Left ventricle myocardium superior (tissue), 1 donor: ENCODE results near the gene CACNG1. TPM values are rescaled to one million over a fixed set of nuclear protein-coding genes. Genes with fewer than 3 reads are reported as not detected.

Source experiments
- ATAC-seq: fragments of 200-7000 bp; cut with Tn5 transposase; one replicate; pipeline ENCODE4 v1.9.1; 2020; ENCODE audit warnings: mild to moderate bottlenecking, moderate library complexity
- DNase-seq: peaks from one replicate; pipeline ENCODE4 v3.0.0-alpha.2; 2020
- intact Hi-C: fragments of 100-400 bp; cut with micrococcal nuclease; formaldehyde crosslinking; loops from one replicate; pipeline ENCODE4 v1.11.0; 2022
- long read RNA-seq: library from polyadenylated mRNA; unstranded; transcript quantifications from one replicate; pipeline ENCODE4 v2.0.0, GENCODE V29; 2021
- total RNA-seq: library from RNA; stranded (reverse); fragmentation: NEBNext Ultra II Directional; extraction: Animal tissue kit (Norgen Biotek cat#: 25700); gene quantifications from one replicate; pipeline ENCODE4 v1.2.1, GENCODE V29; 2021
- donor health status: DM: no; HTN: yes; CAD: no; lungs with severe emphysema.

Gene CACNG1
- not detected for total RNA-seq
- long read RNA-seq: 0 reads

- ATAC-seq: no peak
- DNase-seq: no peak
- intact Hi-C loops: no loop called here
Observed at GRCh38 chr17:67044016-67044772, at the start of gene CACNG1. CACNG1 (plus strand) TSS chr17:67044554; CDS start chr17:67044661, 107 bp downstream.

GRCh38 chr17:66994930-66995535, 49.3 kb upstream of the CACNG1 start:
- ATAC-seq: no peak
- intact Hi-C loops: no loop called here
- DNase-seq: no peak

GRCh38 chr17:66995944-66996343, 48.4 kb upstream of the CACNG1 start:
- no peak for DNase-seq
- no peak for ATAC-seq
- intact Hi-C loops: no loop called here

GRCh38 chr17:66996926-66997325, 47.4 kb upstream of the CACNG1 start:
- ATAC-seq (no peak), DNase-seq (no peak)
- intact Hi-C loops: no loop called here

- no peak for DNase-seq
- intact Hi-C loops: no loop called here
- no peak for ATAC-seq
Observed at GRCh38 chr17:67003231-67003630, 41.1 kb upstream of the CACNG1 start.

GRCh38 chr17:67004181-67004580, 40.2 kb upstream of the CACNG1 start:
- intact Hi-C loops: no loop called here
- ATAC-seq: no peak
- no peak for DNase-seq

GRCh38 chr17:67007266-67007665, 37.1 kb upstream of the CACNG1 start:
- DNase-seq (no peak), ATAC-seq (no peak)
- intact Hi-C loops: no loop called here

GRCh38 chr17:67008101-67008500, 36.3 kb upstream of the CACNG1 start:
- ATAC-seq: no peak
- DNase-seq: no peak
- intact Hi-C loops: no loop called here

- ATAC-seq: no peak
- intact Hi-C loops: no loop called here
- DNase-seq: no peak
Observed at GRCh38 chr17:67011527-67012175, 32.7 kb upstream of the CACNG1 start.

- no peak for DNase-seq
Observed at GRCh38 chr17:67013891-67014290, 30.5 kb upstream of the CACNG1 start.

GRCh38 chr17:67015001-67015400, 29.4 kb upstream of the CACNG1 start:
- DNase-seq (no peak), ATAC-seq (no peak)
- intact Hi-C loops: no loop called here

More at GRCh38 chr17:67013891-67014290, 30.5 kb upstream of the CACNG1 start:
- no peak for ATAC-seq
- intact Hi-C loops: no loop called here

GRCh38 chr17:67016039-67016762, 28.2 kb upstream of the CACNG1 start:
- DNase-seq (no peak), ATAC-seq (no peak)
- intact Hi-C loops: no loop called here

GRCh38 chr17:67017910-67018309, 26.4 kb upstream of the CACNG1 start:
- intact Hi-C loops: no loop called here
- DNase-seq: no peak
- no peak for ATAC-seq

GRCh38 chr17:67018471-67019434, 25.6 kb upstream of the CACNG1 start:
- ATAC-seq (no peak), DNase-seq (no peak)
- intact Hi-C loops: no loop called here

GRCh38 chr17:67019809-67020208, 24.5 kb upstream of the CACNG1 start:
- intact Hi-C loops: no loop called here
- DNase-seq: no peak

GRCh38 chr17:67020293-67020766, 24.0 kb upstream of the CACNG1 start:
- DNase-seq (no peak), ATAC-seq (no peak)
- intact Hi-C loops: no loop called here

More at GRCh38 chr17:67019809-67020208, 24.5 kb upstream of the CACNG1 start:
- ATAC-seq: no peak

- intact Hi-C loops: no loop called here
- ATAC-seq (no peak), DNase-seq (no peak)
Observed at GRCh38 chr17:67021196-67021595, 23.2 kb upstream of the CACNG1 start.

- no peak for DNase-seq
- ATAC-seq: peak; percentile 36
- intact Hi-C loops: no loop called here
Observed at GRCh38 chr17:67021743-67022450, 22.5 kb upstream of the CACNG1 start.
